Transverse colon (tissue), 4 donors: Measurements from ENCODE around the gene RABEP2.

ENCODE experiments used
- CTCF ChIP-seq, 5 experiments: fragments of 200-600 bp in 3 of 5; fragments of 450-650 bp in 2 of 5; sonication (generic) in 3 of 5; IDR thresholded peaks; 1 replicate in 2 of 5; 2 replicates in 3 of 5; pipeline ENCODE4 v1.5.1; 2016 to 2017; ENCODE audit warnings: antibody characterized with exemption in 5 of 5, inconsistent platforms in 3 of 5, mild to moderate bottlenecking in 2 of 5, moderate library complexity in 1 of 5
- POLR2A ChIP-seq: fragments of 450-650 bp; IDR thresholded peaks from one replicate; pipeline ENCODE4 v1.6.1; 2016; ENCODE audit warnings: antibody characterized with exemption, mild to moderate bottlenecking, moderate library complexity
- POLR2AphosphoS5 ChIP-seq, 3 donors: sonication (generic); formaldehyde crosslinking; IDR thresholded peaks; one replicate each; pipeline ENCODE4 v1.6.1; 2016; ENCODE audit warnings: antibody characterized with exemption in 3 of 3

DNA sequence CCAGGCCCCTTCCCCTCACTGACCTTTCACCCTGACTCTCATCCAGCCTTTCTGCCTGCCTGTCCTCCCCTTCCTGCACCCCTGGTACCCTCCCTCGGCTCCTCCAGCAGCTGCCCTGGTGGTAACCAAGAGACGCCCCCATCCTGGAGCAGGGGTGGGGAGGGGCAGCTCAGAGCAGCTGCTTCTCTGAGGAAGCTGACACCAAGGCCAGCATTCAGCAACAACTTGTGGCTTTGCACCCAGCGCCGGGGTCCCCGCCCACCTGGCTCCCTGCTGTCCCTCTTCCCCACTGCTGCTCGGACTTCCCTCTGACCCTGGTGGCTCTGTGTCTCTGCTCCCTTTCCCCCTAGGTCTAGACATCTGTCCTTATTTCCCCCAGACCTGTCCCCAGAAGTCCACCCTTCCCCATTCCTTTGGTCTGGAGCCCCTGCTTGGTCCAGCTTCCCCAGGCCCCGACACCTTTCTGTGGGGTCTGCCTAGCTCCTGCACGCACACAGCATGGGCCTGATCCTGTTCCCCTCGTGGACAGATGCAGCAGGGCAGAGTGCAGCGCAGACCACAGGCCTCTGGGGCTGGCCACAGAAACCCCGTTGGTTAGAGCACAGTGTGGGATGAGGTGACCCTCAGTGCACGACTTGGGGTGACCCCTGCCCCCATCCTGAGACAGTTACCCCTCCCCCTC lies 47.9 kb downstream of the RABEP2 start:
- no peak for TF ChIP-seq CTCF (IDR thresholded peaks at IDR 0.05)
- TF ChIP-seq POLR2A: no peak
- no peak for TF ChIP-seq POLR2AphosphoS5 (IDR thresholded peaks at IDR 0.05)
